ENCODE measurements around the gene COPB2.

COPB2 gene

DNA sequence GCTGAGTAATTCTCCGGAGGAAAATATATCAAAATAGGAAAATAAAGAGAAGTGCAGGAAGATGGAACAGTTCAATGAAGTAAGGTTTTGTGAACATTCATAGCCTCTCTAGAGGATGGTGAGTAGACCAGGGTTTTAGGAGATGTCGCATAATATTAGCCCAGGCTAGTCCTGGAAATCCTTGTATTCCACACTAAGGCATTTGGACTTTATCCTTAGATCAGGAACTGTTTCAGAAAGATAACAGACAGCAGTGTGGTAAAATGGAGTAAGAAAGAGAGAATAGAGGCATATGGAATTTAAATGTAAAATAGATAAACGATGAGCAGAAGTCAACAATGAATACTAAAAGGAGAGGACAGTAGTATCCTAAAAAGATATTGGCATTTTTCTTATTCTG, 12.1 kb downstream of the COPB2 start:
- Histone ChIP-seq H3K27me3 (ENCODE audit: insufficient read depth, insufficient read length) (no peaks in the 10 kb centered on the region), H3K4me3 (ENCODE audit: insufficient read length, low read depth) (no peak overlapping the region), H3K9ac (ENCODE audit: insufficient read length, low read depth) (no peak overlapping the region), H3K9me3 (ENCODE audit: insufficient read depth, low read length) (no peaks in the 10 kb centered on the region), H3K4me1 (ENCODE audit: insufficient read depth, insufficient read length) (no peaks in the 10 kb centered on the region), H3K36me3 (ENCODE audit: insufficient read depth, insufficient read length, low read length) (peaks cover 94% of the 10 kb centered on the region)
- no peak for DNase-seq (ENCODE audit: low read depth, low spot score)
- TF ChIP-seq SUZ12 (IDR thresholded peaks at IDR 0.05; ENCODE audit: extremely low read depth, insufficient read depth, insufficient read length) (no peak), YY1 (IDR thresholded peaks at IDR 0.05; ENCODE audit: insufficient read depth, insufficient read length) (no peak), ZNF274 (IDR thresholded peaks at IDR 0.05; ENCODE audit: low read depth, low read length) (no peak)

DNA sequence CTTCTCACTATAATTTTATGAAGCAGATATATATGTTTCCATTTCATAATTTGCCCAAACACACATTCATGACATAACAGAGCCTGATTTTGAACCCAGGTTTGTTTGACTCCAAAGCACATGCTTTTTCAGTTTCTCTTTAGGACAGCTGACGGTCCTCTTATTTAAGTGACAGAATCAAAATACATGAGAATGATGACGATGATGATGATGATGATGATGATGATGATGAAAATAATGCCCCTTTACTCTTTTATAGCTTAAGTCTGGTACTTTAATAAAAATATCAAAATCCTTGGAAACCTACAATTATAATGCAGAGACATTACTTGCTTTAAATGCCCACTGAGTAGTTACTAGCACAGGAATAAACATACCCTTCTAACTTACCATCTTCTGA, 15.3 kb downstream of the COPB2 start:
- Histone ChIP-seq H3K36me3 (ENCODE audit: insufficient read depth, insufficient read length, low read length) (peaks cover 96% of the 10 kb centered on the region), H3K27me3 (ENCODE audit: insufficient read depth, insufficient read length) (no peaks in the 10 kb centered on the region), H3K9me3 (ENCODE audit: insufficient read depth, low read length) (no peaks in the 10 kb centered on the region), H3K9ac (ENCODE audit: insufficient read length, low read depth) (no peak overlapping the region), H3K4me3 (ENCODE audit: insufficient read length, low read depth) (no peak overlapping the region), H3K4me1 (ENCODE audit: insufficient read depth, insufficient read length) (no peaks in the 10 kb centered on the region)
- no peak for DNase-seq (ENCODE audit: low read depth, low spot score)
- TF ChIP-seq ZNF274 (IDR thresholded peaks at IDR 0.05; ENCODE audit: low read depth, low read length), result no peak
- no peak for TF ChIP-seq SUZ12 (IDR thresholded peaks at IDR 0.05; ENCODE audit: extremely low read depth, insufficient read depth, insufficient read length)
- no peak for TF ChIP-seq YY1 (IDR thresholded peaks at IDR 0.05; ENCODE audit: insufficient read depth, insufficient read length)

DNA sequence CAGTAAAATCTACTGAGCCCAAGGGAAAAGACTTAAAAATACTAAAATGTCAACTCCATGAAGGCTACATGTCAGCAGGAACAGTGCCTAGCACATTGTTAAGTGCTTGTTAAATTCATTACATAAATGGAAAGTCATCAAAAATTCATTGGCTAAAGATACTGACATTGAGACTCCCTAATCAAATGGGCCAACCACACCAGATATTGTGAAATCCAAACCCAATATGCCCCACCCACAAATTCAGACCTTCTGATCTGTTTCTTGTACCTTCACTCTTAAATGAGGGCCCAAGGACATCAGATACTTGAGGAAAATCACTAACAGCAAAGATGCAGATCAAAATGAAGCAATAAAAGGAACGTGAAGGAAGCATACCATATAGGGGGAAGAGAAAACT, 24.9 kb downstream of the COPB2 start:
- no peak for DNase-seq (ENCODE audit: low read depth, low spot score)
- H3K4me3 ChIP-seq (ENCODE audit: insufficient read length, low read depth), result no peak overlapping the region
- H3K9ac ChIP-seq (ENCODE audit: insufficient read length, low read depth), result no peak overlapping the region
- H3K27me3 ChIP-seq (ENCODE audit: insufficient read depth, insufficient read length), result no peaks in the 10 kb centered on the region
- H3K36me3 ChIP-seq (ENCODE audit: insufficient read depth, insufficient read length, low read length), result peaks cover 99% of the 10 kb centered on the region
- TF ChIP-seq SUZ12 (IDR thresholded peaks at IDR 0.05; ENCODE audit: extremely low read depth, insufficient read depth, insufficient read length) (no peak), ZNF274 (IDR thresholded peaks at IDR 0.05; ENCODE audit: low read depth, low read length) (no peak), YY1 (IDR thresholded peaks at IDR 0.05; ENCODE audit: insufficient read depth, insufficient read length) (no peak)
- no peaks in the 10 kb centered on the region for H3K9me3 ChIP-seq (ENCODE audit: insufficient read depth, low read length)
- H3K4me1 ChIP-seq (ENCODE audit: insufficient read depth, insufficient read length), result no peaks in the 10 kb centered on the region

DNA sequence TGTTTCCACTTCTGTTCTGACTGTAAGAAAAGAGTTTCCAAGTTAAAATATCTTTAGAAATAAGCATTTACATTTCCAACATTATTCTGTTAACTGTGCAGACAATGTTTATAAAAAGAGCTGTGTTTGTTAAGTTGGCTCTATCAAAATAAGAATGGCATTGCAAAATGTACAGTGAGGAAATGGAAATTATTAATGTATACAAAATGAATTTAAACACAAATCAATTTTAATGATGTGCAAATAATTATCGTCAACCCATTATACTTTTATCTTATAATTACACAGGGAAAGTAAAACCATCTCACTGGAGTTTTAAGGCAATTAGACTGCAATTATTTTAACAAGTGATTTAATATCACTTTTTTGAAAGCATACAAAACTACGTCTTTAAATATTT, 28.2 kb downstream of the COPB2 start:
- TF ChIP-seq ZNF274 (IDR thresholded peaks at IDR 0.05; ENCODE audit: low read depth, low read length) (no peak), SUZ12 (IDR thresholded peaks at IDR 0.05; ENCODE audit: extremely low read depth, insufficient read depth, insufficient read length) (no peak), YY1 (IDR thresholded peaks at IDR 0.05; ENCODE audit: insufficient read depth, insufficient read length) (no peak)
- peaks cover 97% of the 10 kb centered on the region for H3K36me3 ChIP-seq (ENCODE audit: insufficient read depth, insufficient read length, low read length)
- no peak for DNase-seq (ENCODE audit: low read depth, low spot score)

DNA sequence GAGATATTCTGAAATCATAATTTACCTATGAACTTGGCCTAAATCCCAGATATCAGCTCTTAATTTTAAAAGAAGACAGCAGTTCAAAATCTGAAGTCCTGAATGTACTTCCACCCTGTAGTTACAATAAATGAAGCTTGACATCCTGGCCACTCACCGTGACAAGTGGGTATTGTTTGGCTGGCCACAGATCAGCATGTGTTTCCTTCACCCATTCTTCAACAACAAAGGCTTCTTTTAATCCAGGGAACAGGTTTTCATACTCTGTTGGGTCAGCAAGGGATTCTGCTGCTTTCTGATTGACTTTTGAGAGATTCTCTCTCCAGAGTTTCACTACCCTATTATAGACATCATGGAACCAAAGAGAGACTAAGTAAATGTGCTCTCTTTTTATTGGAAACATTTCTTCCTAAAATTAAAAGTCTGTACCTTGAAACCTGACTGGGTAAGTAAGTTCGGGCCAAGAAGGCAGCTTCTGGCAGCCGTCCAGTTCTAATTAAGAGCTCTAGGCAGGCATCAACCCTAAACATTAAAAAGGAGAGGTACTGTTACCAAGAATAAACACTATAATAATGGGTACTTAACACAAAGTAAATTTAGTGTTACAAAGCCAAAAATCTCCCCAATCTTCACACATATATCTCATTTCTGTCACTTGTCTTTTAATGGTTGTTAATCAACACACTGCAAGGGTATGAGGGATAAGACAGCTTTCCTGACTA, 30.4 kb downstream of the COPB2 start:
- H3K4me1 ChIP-seq (ENCODE audit: insufficient read depth, insufficient read length), result no peaks in the 10 kb centered on the region
- H3K36me3 ChIP-seq (ENCODE audit: insufficient read depth, insufficient read length, low read length), result peaks cover 97% of the 10 kb centered on the region
- TF ChIP-seq YY1 (IDR thresholded peaks at IDR 0.05; ENCODE audit: insufficient read depth, insufficient read length) (no peak), SUZ12 (IDR thresholded peaks at IDR 0.05; ENCODE audit: extremely low read depth, insufficient read depth, insufficient read length) (no peak), ZNF274 (IDR thresholded peaks at IDR 0.05; ENCODE audit: low read depth, low read length) (no peak)
- no peak for DNase-seq (ENCODE audit: low read depth, low spot score)
- no peaks in the 10 kb centered on the region for H3K9me3 ChIP-seq (ENCODE audit: insufficient read depth, low read length)
- H3K9ac ChIP-seq (ENCODE audit: insufficient read length, low read depth), result no peak overlapping the region
- no peak overlapping the region for H3K4me3 ChIP-seq (ENCODE audit: insufficient read length, low read depth)
- H3K27me3 ChIP-seq (ENCODE audit: insufficient read depth, insufficient read length), result no peaks in the 10 kb centered on the region

More for the DNA sequence above, 28.2 kb downstream of the COPB2 start:
- Histone ChIP-seq H3K27me3 (ENCODE audit: insufficient read depth, insufficient read length) (no peaks in the 10 kb centered on the region), H3K9me3 (ENCODE audit: insufficient read depth, low read length) (no peaks in the 10 kb centered on the region), H3K4me1 (ENCODE audit: insufficient read depth, insufficient read length) (no peaks in the 10 kb centered on the region), H3K4me3 (ENCODE audit: insufficient read length, low read depth) (no peak overlapping the region), H3K9ac (ENCODE audit: insufficient read length, low read depth) (no peak overlapping the region)

DNA sequence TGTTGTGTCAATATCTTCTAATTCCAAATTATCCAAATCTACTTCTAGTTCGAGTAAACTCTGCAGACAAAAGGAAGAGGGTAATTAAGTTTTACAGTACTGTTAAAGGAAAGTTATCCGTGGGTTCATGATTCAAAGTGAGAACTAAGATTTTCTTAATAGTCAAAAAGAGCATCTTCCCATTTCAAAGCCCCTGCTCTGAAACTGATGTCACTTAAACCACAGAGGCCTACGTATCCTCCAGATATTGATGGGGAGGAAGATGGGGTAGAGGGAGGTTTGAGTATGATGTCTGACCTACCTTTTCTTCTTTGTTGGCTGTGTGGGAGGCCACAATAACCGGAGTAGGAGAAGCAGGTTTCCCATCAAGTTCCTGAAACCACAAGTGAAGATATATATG, 31.5 kb downstream of the COPB2 start:
- Histone ChIP-seq H3K9me3 (ENCODE audit: insufficient read depth, low read length) (no peaks in the 10 kb centered on the region), H3K9ac (ENCODE audit: insufficient read length, low read depth) (no peak overlapping the region), H3K36me3 (ENCODE audit: insufficient read depth, insufficient read length, low read length) (peaks cover 96% of the 10 kb centered on the region), H3K4me3 (ENCODE audit: insufficient read length, low read depth) (no peak overlapping the region), H3K4me1 (ENCODE audit: insufficient read depth, insufficient read length) (no peaks in the 10 kb centered on the region), H3K27me3 (ENCODE audit: insufficient read depth, insufficient read length) (no peaks in the 10 kb centered on the region)
- no peak for TF ChIP-seq ZNF274 (IDR thresholded peaks at IDR 0.05; ENCODE audit: low read depth, low read length)
- no peak for DNase-seq (ENCODE audit: low read depth, low spot score)

DNA sequence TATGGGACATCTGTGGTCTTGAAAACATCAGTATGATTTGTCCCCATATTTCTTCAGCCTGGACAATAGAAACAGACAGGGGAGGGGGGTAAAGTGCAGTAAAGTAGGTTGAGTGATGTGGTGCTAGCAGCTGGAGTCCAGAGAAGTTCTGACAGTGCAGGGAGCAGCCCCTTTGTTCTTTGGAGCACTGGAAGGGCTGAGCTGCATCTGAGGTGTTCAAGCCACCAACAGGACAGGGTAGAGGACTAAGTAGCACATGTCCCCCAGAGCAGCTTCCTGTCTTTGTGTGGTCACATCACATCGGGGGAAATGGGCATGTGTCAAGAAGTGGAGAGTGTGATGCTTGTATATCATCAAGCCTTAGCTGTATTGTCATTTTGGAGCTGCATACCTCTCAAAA, 33.6 kb downstream of the COPB2 start:
- H3K9me3 ChIP-seq (ENCODE audit: insufficient read depth, low read length), result no peaks in the 10 kb centered on the region
- H3K27me3 ChIP-seq (ENCODE audit: insufficient read depth, insufficient read length), result no peaks in the 10 kb centered on the region
- TF ChIP-seq SUZ12 (IDR thresholded peaks at IDR 0.05; ENCODE audit: extremely low read depth, insufficient read depth, insufficient read length) (no peak), ZNF274 (IDR thresholded peaks at IDR 0.05; ENCODE audit: low read depth, low read length) (no peak), YY1 (IDR thresholded peaks at IDR 0.05; ENCODE audit: insufficient read depth, insufficient read length) (no peak)
- DNase-seq (ENCODE audit: low read depth, low spot score), result no peak
- peaks cover 94% of the 10 kb centered on the region for H3K36me3 ChIP-seq (ENCODE audit: insufficient read depth, insufficient read length, low read length)
- no peak overlapping the region for H3K9ac ChIP-seq (ENCODE audit: insufficient read length, low read depth)
- no peak overlapping the region for H3K4me3 ChIP-seq (ENCODE audit: insufficient read length, low read depth)
- no peaks in the 10 kb centered on the region for H3K4me1 ChIP-seq (ENCODE audit: insufficient read depth, insufficient read length)

Data from NT2/D1 (cell line).